Suppressor macrophage treated with lipopolysaccharide for 1 hour (primary cell): ENCODE results near the gene MS4A8.

Experiments used
- DNase-seq, 3 donors: peaks; one replicate each; pipeline ENCODE4 v3.0.0-alpha.2; 2020 to 2022

MS4A8 gene

GRCh38 chr11:60765355-60765754 is 65.9 kb downstream of the MS4A8 start:
- DNase-seq: no peak
